ENCODE data around the gene CTNNA3.
"Not testable (repeated sequence)": the region's sequence is repeated elsewhere in the genome, so short reads cannot be mapped to it uniquely, and the experiment has no call there.

The CTNNA3 gene

DNA sequence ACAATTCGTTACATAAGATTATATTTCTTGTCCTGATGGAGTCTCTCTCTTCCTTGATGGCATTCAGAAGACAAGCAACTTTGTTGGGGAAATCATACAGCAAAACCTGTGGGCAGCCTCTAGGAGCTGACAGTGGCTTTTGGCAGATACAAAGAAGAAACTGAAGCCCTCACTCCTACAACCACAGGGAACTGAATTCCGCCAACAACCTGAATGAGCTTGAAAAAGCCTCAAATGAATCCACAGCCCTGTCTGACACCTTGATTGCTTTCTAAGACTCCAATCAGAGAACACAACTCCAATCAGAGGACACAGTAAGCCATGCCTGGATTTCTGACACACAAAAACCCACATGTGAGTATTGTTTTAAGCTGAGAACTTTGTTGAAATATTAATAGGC is 1346.9 kb downstream of the CTNNA3 start:
- TF ChIP-seq, protein P1, sequence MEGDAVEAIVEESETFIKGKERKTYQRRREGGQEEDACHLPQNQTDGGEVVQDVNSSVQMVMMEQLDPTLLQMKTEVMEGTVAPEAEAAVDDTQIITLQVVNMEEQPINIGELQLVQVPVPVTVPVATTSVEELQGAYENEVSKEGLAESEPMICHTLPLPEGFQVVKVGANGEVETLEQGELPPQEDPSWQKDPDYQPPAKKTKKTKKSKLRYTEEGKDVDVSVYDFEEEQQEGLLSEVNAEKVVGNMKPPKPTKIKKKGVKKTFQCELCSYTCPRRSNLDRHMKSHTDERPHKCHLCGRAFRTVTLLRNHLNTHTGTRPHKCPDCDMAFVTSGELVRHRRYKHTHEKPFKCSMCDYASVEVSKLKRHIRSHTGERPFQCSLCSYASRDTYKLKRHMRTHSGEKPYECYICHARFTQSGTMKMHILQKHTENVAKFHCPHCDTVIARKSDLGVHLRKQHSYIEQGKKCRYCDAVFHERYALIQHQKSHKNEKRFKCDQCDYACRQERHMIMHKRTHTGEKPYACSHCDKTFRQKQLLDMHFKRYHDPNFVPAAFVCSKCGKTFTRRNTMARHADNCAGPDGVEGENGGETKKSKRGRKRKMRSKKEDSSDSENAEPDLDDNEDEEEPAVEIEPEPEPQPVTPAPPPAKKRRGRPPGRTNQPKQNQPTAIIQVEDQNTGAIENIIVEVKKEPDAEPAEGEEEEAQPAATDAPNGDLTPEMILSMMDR (IDR thresholded peaks at IDR 0.05; ENCODE audit: control insufficient read depth, extremely low read depth, insufficient read depth), result no peak
- H3K4me3 ChIP-seq (ENCODE audit: low read depth, low read length), result no peak overlapping the region
- no peak for DNase-seq (ENCODE audit: low read depth)

DNA sequence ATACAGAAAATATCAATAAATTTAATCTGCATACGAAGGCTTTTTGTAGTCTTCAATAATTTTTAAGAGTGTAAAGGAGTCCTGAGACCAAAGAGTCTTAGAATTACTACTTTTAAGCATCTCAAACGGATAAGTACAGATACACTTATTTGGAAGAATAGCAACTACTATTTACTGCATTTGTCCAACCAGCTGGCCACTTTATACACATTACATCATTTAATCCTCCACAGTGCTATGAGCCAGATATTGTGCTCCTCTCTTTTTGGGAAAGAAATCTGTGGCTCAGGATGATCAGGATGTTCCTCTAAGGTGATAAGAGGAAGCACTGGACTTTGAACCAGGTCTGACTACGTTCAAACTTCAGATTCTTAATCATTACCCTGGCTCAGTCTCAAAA is 1358.8 kb downstream of the CTNNA3 start:
- TF ChIP-seq, protein P1 (IDR thresholded peaks at IDR 0.05; ENCODE audit: control insufficient read depth, extremely low read depth, insufficient read depth), result no peak
- H3K4me3 ChIP-seq (ENCODE audit: low read depth, low read length), result no peak overlapping the region
- no peak for DNase-seq (ENCODE audit: low read depth)

DNA sequence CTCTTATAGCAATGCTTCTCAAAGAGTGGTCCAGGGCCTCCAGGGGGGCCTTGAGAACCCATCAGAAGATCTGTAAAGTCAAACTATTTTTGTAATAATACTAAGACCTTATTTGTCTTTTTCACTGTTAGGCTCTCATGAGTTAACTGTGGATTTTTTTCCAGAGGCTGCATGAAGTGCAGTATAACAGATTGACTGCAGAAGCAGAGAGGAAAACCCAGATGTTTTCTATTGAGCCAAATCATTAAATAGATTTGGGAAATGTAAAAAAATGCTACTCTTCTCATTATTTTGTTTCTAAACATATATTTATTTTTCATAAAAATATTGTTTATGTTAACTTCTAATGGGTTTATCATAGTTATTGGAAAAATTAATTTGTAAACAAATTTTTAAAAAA is 1359.2 kb downstream of the CTNNA3 start:
- TF ChIP-seq, protein P1 (IDR thresholded peaks at IDR 0.05; ENCODE audit: control insufficient read depth, extremely low read depth, insufficient read depth), result no peak
- no peak overlapping the region for H3K4me3 ChIP-seq (ENCODE audit: low read depth, low read length)
- DNase-seq (ENCODE audit: low read depth), result no peak

DNA sequence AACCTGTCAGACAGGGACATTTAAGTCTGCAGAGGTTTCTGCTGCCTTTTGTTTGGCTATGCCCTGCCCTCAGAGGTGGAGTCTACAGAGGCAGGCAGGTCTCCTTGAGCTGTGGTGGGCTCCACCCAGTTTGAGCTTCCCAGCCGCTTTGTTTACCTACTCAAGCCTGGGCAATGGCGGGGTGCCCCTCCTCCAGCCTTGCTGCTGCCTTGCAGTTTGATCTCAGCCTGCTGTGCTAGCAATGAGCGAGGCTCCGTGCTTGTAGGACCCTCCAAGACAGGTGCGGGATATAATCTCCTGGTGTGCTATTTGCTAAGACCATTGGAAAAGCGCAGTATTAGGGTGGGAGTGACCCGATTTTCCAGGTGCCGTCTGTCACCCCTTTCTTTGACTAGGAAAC is 1360.2 kb downstream of the CTNNA3 start:
- H3K4me3 ChIP-seq (ENCODE audit: low read depth, low read length); DNase-seq (ENCODE audit: low read depth): not testable (repeated sequence)

DNA sequence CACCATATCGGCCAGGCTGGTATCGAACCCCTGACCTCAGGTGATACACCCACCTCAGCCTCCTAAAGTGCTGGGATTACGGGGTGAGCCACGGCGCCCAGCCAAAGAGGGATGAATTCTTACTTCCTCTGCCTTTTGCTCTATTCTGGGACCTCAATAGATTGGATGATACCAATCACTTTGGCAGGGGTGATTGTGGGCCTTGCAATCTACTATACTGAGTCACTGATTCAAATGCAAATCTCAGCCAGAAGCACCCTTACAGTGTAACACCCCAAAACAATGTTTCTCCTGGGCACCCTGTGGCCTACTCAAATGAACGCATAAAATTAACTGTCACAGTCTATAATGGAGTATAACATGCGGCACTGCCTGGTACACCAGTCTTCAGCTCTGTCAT is 1366.8 kb downstream of the CTNNA3 start:
- DNase-seq (ENCODE audit: low read depth), result no peak
- H3K4me3 ChIP-seq (ENCODE audit: low read depth, low read length), result no peak overlapping the region
- TF ChIP-seq, protein P1 (IDR thresholded peaks at IDR 0.05; ENCODE audit: control insufficient read depth, extremely low read depth, insufficient read depth), result no peak

DNA sequence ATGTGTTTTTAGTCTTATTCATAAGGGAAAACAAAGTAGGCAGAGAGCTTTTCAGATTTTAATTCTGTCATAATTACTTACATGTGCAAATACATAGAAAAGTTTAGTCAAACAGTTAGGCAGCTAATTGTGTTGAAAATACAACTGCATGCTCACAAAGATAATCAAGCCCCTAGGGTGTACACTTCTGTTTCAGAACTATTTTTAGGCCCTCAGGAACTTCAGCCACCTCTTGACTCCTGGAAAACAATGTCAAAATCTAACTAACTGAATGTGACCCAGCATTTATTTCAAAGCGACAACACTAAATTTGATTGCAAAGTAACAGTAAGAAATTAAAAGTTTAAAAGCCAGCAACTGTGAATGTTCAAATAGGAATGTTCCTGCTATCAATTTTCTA is 1369.1 kb downstream of the CTNNA3 start:
- DNase-seq (ENCODE audit: low read depth), result no peak
- H3K4me3 ChIP-seq (ENCODE audit: low read depth, low read length), result no peak overlapping the region
- TF ChIP-seq, protein P1 (IDR thresholded peaks at IDR 0.05; ENCODE audit: control insufficient read depth, extremely low read depth, insufficient read depth), result no peak

DNA sequence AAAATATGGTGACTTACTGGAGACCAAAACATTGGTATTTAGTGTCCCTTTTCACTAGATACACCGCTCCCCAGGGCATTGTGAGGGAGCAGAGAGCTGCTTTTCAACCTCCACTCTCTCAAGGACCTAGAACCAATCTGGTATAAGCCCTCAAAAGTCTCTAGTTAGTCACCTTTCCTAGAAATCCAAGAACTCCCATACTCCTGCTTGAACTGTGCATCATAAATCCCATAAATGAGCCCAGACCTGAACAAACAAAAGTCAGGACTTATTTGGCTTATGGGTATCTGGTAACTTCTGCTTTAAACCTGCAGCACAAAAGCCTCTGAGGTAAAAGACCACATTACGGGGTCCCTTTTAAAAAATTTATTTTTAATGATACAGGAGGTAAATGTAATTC is 1373.2 kb downstream of the CTNNA3 start:
- no peak for DNase-seq (ENCODE audit: low read depth)
- TF ChIP-seq, protein P1 (IDR thresholded peaks at IDR 0.05; ENCODE audit: control insufficient read depth, extremely low read depth, insufficient read depth), result no peak
- no peak overlapping the region for H3K4me3 ChIP-seq (ENCODE audit: low read depth, low read length)

All from LNCaP clone FGC (cell line).